Smooth muscle cell (in vitro differentiated cells): ENCODE data around the gene CUX1. TPM values are rescaled to one million over a fixed set of nuclear protein-coding genes. Genes with fewer than 3 reads are reported as not detected.

Experiments
- DNase-seq: peaks from one replicate; lab custom pipeline; 2025; ENCODE audit not compliant: unreplicated experiment; lab: John Stamatoyannopoulos, UW
- H2AFZ ChIP-seq: fragments of 200-600 bp; sonication (generic); 2 replicates; pipeline ENCODE4 v1.6.0; 2016; ENCODE audit warnings: antibody characterized with exemption, low read depth, mild to moderate bottlenecking
- H3F3A ChIP-seq: fragments of 200-600 bp; sonication (generic); 2 replicates; pipeline ENCODE4 v1.6.0; 2017; ENCODE audit warnings: antibody characterized with exemption, low read depth
- H3K27ac ChIP-seq: fragments of 200-600 bp; sonication (generic); 2 replicates; pipeline ENCODE4 v1.5.1; 2016; ENCODE audit warnings: low read depth, mild to moderate bottlenecking
- H3K27me3 ChIP-seq: fragments of 200-600 bp; sonication (generic); 2 replicates; pipeline ENCODE4 v1.6.1; 2016; ENCODE audit warnings: low read depth, mild to moderate bottlenecking
- H3K36me3 ChIP-seq: fragments of 200-600 bp; sonication (generic); 2 replicates; pipeline ENCODE4 v1.5.1; 2016; ENCODE audit warnings: low read depth
- H3K4me1 ChIP-seq: fragments of 200-600 bp; sonication (generic); 2 replicates; pipeline ENCODE4 v1.5.1; 2016; ENCODE audit warnings: low read depth
- H3K4me2 ChIP-seq: fragments of 200-600 bp; sonication (generic); 2 replicates; pipeline ENCODE4 v1.6.0; 2016; ENCODE audit warnings: mild to moderate bottlenecking
- H3K4me3 ChIP-seq: fragments of 200-600 bp; sonication (generic); 2 replicates; pipeline ENCODE4 v1.5.1; 2016; ENCODE audit warnings: mild to moderate bottlenecking
- H3K79me2 ChIP-seq: fragments of 200-600 bp; sonication (generic); 2 replicates; pipeline ENCODE4 v1.6.0; 2016; ENCODE audit warnings: low read depth, mild to moderate bottlenecking
- H3K9ac ChIP-seq: fragments of 200-600 bp; sonication (generic); 2 replicates; pipeline ENCODE4 v1.6.0; 2016; ENCODE audit warnings: low read depth
- H3K9me3 ChIP-seq: fragments of 200-600 bp; sonication (generic); replicated peaks from 2 replicates; pipeline ENCODE4 v1.5.1; 2016; ENCODE audit warnings: low read depth
- H4K20me1 ChIP-seq: fragments of 200-600 bp; sonication (generic); 2 replicates; pipeline ENCODE4 v1.6.0; 2016; ENCODE audit warnings: low read depth
- CTCF ChIP-seq: fragments of 200-600 bp; sonication (generic); IDR thresholded peaks from 2 replicates; pipeline ENCODE4 v1.5.1; 2017; ENCODE audit warnings: borderline replicate concordance, mild to moderate bottlenecking, antibody characterized with exemption; ENCODE audit not compliant: insufficient read depth, poor library complexity, severe bottlenecking
- WGBS: methylation state at CpG from one replicate; pipeline ENCODE4 v1.1.7; 2016; ENCODE audit warnings: low lambda C conversion rate; 5-methylcytosine and 5-hydroxymethylcytosine counted together
- polyA plus RNA-seq: library from polyadenylated mRNA; unstranded; fragments of >200 nt; fragmentation: Nextera tagmentation; extraction: Ambion mirVana; gene quantifications from 2 replicates; pipeline ENCODE4 v1.2.1, GENCODE V29; 2016
- total RNA-seq: library from RNA; depleted of rRNA; stranded (reverse); fragments of >200 nt; gene quantifications from 2 replicates; pipeline ENCODE4 v1.2.3, GENCODE V29; 2014

CUX1 gene
- total and polyA plus RNA-seq, 2 experiments from 2014 or later, result 56.3 to 78.4 TPM

GRCh38 chr7:102029616-102030015 is 212.2 kb downstream of the CUX1 start:
- WGBS, result 73% methylated on average over 6 of the region's 6 CpGs
- no peak overlapping the region for H3K4me3 ChIP-seq
- no peak overlapping the region for H2AFZ ChIP-seq
- H3K9me3 ChIP-seq, result no peaks in the 10 kb centered on the region
- no peak overlapping the region for H3K4me2 ChIP-seq
- no peak for DNase-seq
- no peak for TF ChIP-seq CTCF
- no peak overlapping the region for H3K27ac ChIP-seq
- peaks cover 79% of the 10 kb centered on the region for H4K20me1 ChIP-seq
- H3K4me1 ChIP-seq, result no peaks in the 10 kb centered on the region
- no peaks in the 10 kb centered on the region for H3F3A ChIP-seq
- no peaks in the 10 kb centered on the region for H3K36me3 ChIP-seq
- H3K27me3 ChIP-seq, result no peaks in the 10 kb centered on the region
- no peak overlapping the region for H3K9ac ChIP-seq
- H3K79me2 ChIP-seq, result peaks cover 49% of the 10 kb centered on the region

- Histone ChIP-seq H2AFZ (no peak overlapping the region), H3K79me2 (peaks cover 49% of the 10 kb centered on the region), H3K4me3 (no peak overlapping the region), H3K9ac (no peak overlapping the region), H3K4me2 (no peak overlapping the region), H3K36me3 (no peaks in the 10 kb centered on the region), H3K9me3 (no peaks in the 10 kb centered on the region), H3F3A (peaks cover 4% of the 10 kb centered on the region), H4K20me1 (peaks cover 76% of the 10 kb centered on the region), H3K27me3 (no peaks in the 10 kb centered on the region), H3K4me1 (no peaks in the 10 kb centered on the region), H3K27ac (no peak overlapping the region)
- no peak for DNase-seq
- no peak for TF ChIP-seq CTCF
- 94% methylated on average over 8 of the region's 8 CpGs for WGBS
Observed at GRCh38 chr7:102030696-102031095, 213.3 kb downstream of the CUX1 start.

- TF ChIP-seq CTCF, result no peak
- no peaks in the 10 kb centered on the region for H3K36me3 ChIP-seq
- no peak overlapping the region for H3K4me2 ChIP-seq
- H3K4me3 ChIP-seq, result no peak overlapping the region
- no peaks in the 10 kb centered on the region for H3K27me3 ChIP-seq
- 98% methylated on average over 5 of the region's 5 CpGs for WGBS
- no peak overlapping the region for H3K27ac ChIP-seq
- no peak overlapping the region for H2AFZ ChIP-seq
- H3K9ac ChIP-seq, result no peak overlapping the region
- H3K4me1 ChIP-seq, result no peaks in the 10 kb centered on the region
- H3F3A ChIP-seq, result peaks cover 4% of the 10 kb centered on the region
- no peak for DNase-seq
- peaks cover 54% of the 10 kb centered on the region for H4K20me1 ChIP-seq
- H3K79me2 ChIP-seq, result peaks cover 33% of the 10 kb centered on the region
- H3K9me3 ChIP-seq, result no peaks in the 10 kb centered on the region
Observed at GRCh38 chr7:102036958-102037357, 219.5 kb downstream of the CUX1 start.

GRCh38 chr7:102039706-102040105 is 222.3 kb downstream of the CUX1 start:
- DNase-seq, result no peak
- Histone ChIP-seq H3K79me2 (peaks cover 32% of the 10 kb centered on the region), H3K9ac (no peak overlapping the region), H4K20me1 (peaks cover 69% of the 10 kb centered on the region), H3K9me3 (no peaks in the 10 kb centered on the region), H3K4me3 (no peak overlapping the region), H3K27me3 (no peaks in the 10 kb centered on the region), H3F3A (peaks cover 7% of the 10 kb centered on the region), H3K36me3 (no peaks in the 10 kb centered on the region), H3K4me2 (no peak overlapping the region), H2AFZ (no peak overlapping the region), H3K4me1 (no peaks in the 10 kb centered on the region), H3K27ac (no peak overlapping the region)
- 98% methylated on average over 11 of the region's 11 CpGs for WGBS
- TF ChIP-seq CTCF, result no peak
